ENCODE results near the gene BIN1.

BIN1 gene

DNA sequence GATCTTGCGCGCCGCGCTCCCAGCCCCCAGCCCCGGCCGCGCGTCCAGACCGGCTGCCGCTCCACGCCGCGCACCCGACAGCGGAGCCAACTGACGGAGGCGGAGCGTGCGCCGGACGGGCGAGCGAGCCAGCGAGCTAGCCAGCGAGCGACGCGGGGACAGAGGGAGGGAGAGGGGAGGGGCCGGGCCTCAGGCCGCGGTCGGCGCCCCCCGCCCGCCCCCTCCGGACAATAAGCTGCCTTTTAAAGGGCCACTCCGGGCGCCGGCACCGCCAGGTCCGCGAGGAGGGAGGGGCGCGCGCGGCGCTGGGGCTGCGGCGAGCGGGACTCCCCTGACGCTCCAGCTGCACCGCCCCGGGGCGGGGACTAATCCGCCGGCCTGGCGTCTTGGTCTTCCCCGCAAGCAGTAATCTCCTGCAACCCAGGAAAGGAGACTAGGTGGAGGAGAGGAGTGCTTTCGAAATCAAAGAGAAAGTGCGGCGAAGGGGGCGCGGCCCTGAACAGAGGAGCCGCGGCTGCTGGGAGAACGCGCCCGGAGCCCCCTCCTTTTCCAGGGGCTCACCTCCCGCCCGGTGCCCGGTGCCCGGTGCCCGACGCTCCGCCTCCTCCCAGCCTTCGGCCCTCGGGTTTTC lies at the start of gene BIN1:
Gene BIN1 (minus strand): TSS at position 164 of the 631 bp plus-strand sequence. CDS start 211 bp downstream, outside the sequence.
- peak within 1 kb of the TSS; percentile 24; the same call in 1 of the 2 replicates for H3K9ac ChIP-seq (ENCODE audit: low read depth, low read length)
- peak within 1 kb of the TSS; percentile 39; the same call in 1 of the 2 replicates for H2AFZ ChIP-seq (ENCODE audit: low read depth, low read length)
- peaks cover 28% of the 10 kb centered on the region for H3K27me3 ChIP-seq (ENCODE audit: insufficient read depth, low read length, poor library complexity)
- no peaks in the 10 kb centered on the region for H3K79me2 ChIP-seq (ENCODE audit: insufficient read depth, low read length)
- H3K4me2 ChIP-seq (ENCODE audit: insufficient read depth, low read length), result peak within 1 kb of the TSS; percentile 69
- no peaks in the 10 kb centered on the region; the same call in 1 of the 2 replicates for H4K20me1 ChIP-seq (ENCODE audit: insufficient read depth, low read length)
- DNase-seq (peak; percentile 82), ATAC-seq (ENCODE audit: insufficient read depth, low read depth) (peak; percentile 96)
- peak within 1 kb of the TSS in 1 of 2 experiments; percentile 51; a peak in 3 of 4 replicates for H3K4me3 ChIP-seq (ENCODE audit: low read depth in 1 of 2, low read length in 2 of 2)
- no peaks in the 10 kb centered on the region for H3K9me3 ChIP-seq (ENCODE audit: insufficient read depth, low read length, severe bottlenecking)
- no peaks in the 10 kb centered on the region for H3K36me3 ChIP-seq (ENCODE audit: insufficient read depth, low read length)
- H3K4me1 ChIP-seq (ENCODE audit: insufficient read depth, low read length), result peaks cover 13% of the 10 kb centered on the region; the same call in 1 of the 2 replicates
- H3K27ac ChIP-seq (ENCODE audit: low read length), result no peak within 1 kb of the TSS
- no peak for TF ChIP-seq EZH2 (IDR thresholded peaks at IDR 0.05; ENCODE audit: borderline replicate concordance, low read depth, low read length, severe bottlenecking)
- TF ChIP-seq, protein P1, sequence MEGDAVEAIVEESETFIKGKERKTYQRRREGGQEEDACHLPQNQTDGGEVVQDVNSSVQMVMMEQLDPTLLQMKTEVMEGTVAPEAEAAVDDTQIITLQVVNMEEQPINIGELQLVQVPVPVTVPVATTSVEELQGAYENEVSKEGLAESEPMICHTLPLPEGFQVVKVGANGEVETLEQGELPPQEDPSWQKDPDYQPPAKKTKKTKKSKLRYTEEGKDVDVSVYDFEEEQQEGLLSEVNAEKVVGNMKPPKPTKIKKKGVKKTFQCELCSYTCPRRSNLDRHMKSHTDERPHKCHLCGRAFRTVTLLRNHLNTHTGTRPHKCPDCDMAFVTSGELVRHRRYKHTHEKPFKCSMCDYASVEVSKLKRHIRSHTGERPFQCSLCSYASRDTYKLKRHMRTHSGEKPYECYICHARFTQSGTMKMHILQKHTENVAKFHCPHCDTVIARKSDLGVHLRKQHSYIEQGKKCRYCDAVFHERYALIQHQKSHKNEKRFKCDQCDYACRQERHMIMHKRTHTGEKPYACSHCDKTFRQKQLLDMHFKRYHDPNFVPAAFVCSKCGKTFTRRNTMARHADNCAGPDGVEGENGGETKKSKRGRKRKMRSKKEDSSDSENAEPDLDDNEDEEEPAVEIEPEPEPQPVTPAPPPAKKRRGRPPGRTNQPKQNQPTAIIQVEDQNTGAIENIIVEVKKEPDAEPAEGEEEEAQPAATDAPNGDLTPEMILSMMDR (IDR thresholded peaks at IDR 0.05; ENCODE audit: borderline replicate concordance, extremely low read depth, low read length, poor library complexity, severe bottlenecking), result no peak

- no peak overlapping the region for H2AFZ ChIP-seq (ENCODE audit: low read depth, low read length)
- H3K9ac ChIP-seq (ENCODE audit: low read depth, low read length), result no peak overlapping the region
- H3K4me3 ChIP-seq (ENCODE audit: low read depth in 1 of 2, low read length in 2 of 2), result no peak overlapping the region
- no peak overlapping the region for H3K27ac ChIP-seq (ENCODE audit: low read length)
- H4K20me1 ChIP-seq (ENCODE audit: insufficient read depth, low read length), result no peaks in the 10 kb centered on the region
- H3K4me1 ChIP-seq (ENCODE audit: insufficient read depth, low read length), result no peaks in the 10 kb centered on the region
- H3K4me2 ChIP-seq (ENCODE audit: insufficient read depth, low read length), result no peak overlapping the region
- H3K36me3 ChIP-seq (ENCODE audit: insufficient read depth, low read length), result no peaks in the 10 kb centered on the region
- no peak for DNase-seq
- no peak for ATAC-seq (ENCODE audit: insufficient read depth, low read depth)
- H3K79me2 ChIP-seq (ENCODE audit: insufficient read depth, low read length), result no peaks in the 10 kb centered on the region
- no peaks in the 10 kb centered on the region for H3K9me3 ChIP-seq (ENCODE audit: insufficient read depth, low read length, severe bottlenecking)
- peaks cover 4% of the 10 kb centered on the region for H3K27me3 ChIP-seq (ENCODE audit: insufficient read depth, low read length, poor library complexity)
- no peak for TF ChIP-seq EZH2 (IDR thresholded peaks at IDR 0.05; ENCODE audit: borderline replicate concordance, low read depth, low read length, severe bottlenecking)
- TF ChIP-seq, protein P1 (IDR thresholded peaks at IDR 0.05; ENCODE audit: borderline replicate concordance, extremely low read depth, low read length, poor library complexity, severe bottlenecking), result no peak
Measured at GRCh38 chr2:127155947-127156346, 49.0 kb upstream of the BIN1 start.

DNA sequence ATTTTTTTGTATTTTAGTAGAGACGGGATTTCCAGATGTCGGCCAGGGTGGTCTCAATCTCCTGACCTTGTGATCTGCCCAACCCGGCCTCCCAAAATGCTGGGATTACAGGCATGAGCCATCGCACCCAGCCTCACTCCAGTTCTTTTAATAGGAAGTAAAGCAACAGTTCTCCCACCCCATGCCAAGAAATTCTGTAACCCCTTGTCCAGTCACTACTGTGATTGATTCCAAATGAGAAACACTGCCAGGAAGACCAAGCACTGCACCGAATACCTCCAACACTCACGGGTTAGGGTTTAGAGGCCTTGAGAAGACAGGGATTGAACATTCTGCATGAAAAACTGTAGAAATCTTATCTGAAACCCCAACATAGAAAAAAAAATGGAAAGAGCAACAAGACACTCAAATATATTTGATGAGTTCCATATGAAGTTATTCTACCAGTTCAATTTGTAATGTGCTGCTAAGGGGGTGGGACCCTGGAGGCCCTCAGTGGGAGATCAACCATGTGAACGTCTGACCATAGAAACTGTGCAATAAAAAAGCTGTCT lies 48.2 kb upstream of the BIN1 start:
- no peak for TF ChIP-seq EZH2 (IDR thresholded peaks at IDR 0.05; ENCODE audit: borderline replicate concordance, low read depth, low read length, severe bottlenecking)
- TF ChIP-seq, protein P1 (IDR thresholded peaks at IDR 0.05; ENCODE audit: borderline replicate concordance, extremely low read depth, low read length, poor library complexity, severe bottlenecking), result no peak
- no peak for ATAC-seq (ENCODE audit: insufficient read depth, low read depth)
- H3K9ac ChIP-seq (ENCODE audit: low read depth, low read length), result no peak overlapping the region

More for the DNA sequence above, 48.2 kb upstream of the BIN1 start:
- DNase-seq, result no peak
- Histone ChIP-seq H3K27ac (ENCODE audit: low read length) (no peak overlapping the region), H3K4me1 (ENCODE audit: insufficient read depth, low read length) (no peaks in the 10 kb centered on the region), H3K4me2 (ENCODE audit: insufficient read depth, low read length) (no peak overlapping the region), H3K4me3 (ENCODE audit: low read depth in 1 of 2, low read length in 2 of 2) (no peak overlapping the region), H4K20me1 (ENCODE audit: insufficient read depth, low read length) (no peaks in the 10 kb centered on the region), H3K79me2 (ENCODE audit: insufficient read depth, low read length) (no peaks in the 10 kb centered on the region), H2AFZ (ENCODE audit: low read depth, low read length) (no peak overlapping the region), H3K36me3 (ENCODE audit: insufficient read depth, low read length) (no peaks in the 10 kb centered on the region), H3K27me3 (ENCODE audit: insufficient read depth, low read length, poor library complexity) (peaks cover 4% of the 10 kb centered on the region), H3K9me3 (ENCODE audit: insufficient read depth, low read length, severe bottlenecking) (no peaks in the 10 kb centered on the region)

Data from DND-41 (cell line).